HG03103 (cell line): ENCODE data around the gene HOXD13.

ENCODE experiments used
- ATAC-seq: cut with Tn5 transposase; IDR thresholded peaks from one replicate; pipeline ENCODE4 v1.9.1; 2021; ENCODE audit warnings: low read depth; ENCODE audit not compliant: unreplicated experiment

The HOXD13 gene

GRCh38 chr2:176080540-176081375, 11.8 kb upstream of the HOXD13 start:
- ATAC-seq, result no peak

GRCh38 chr2:176081376-176081836, 11.1 kb upstream of the HOXD13 start:
- ATAC-seq, result no peak

GRCh38 chr2:176081837-176082524, 10.5 kb upstream of the HOXD13 start:
- no peak for ATAC-seq

- no peak for ATAC-seq
These were observed 10.0 kb upstream of the HOXD13 start for GRCh38 chr2:176082525-176082823.

GRCh38 chr2:176082824-176083751, 9.4 kb upstream of the HOXD13 start:
- ATAC-seq, result no peak

- no peak for ATAC-seq
These were observed 8.7 kb upstream of the HOXD13 start, which contains the start of gene EVX2 for GRCh38 chr2:176083796-176084261. EVX2 (minus strand) TSS chr2:176083962; CDS start chr2:176083776, 186 bp downstream.

- ATAC-seq, result no peak
These were observed 7.9 kb upstream of the HOXD13 start for GRCh38 chr2:176084611-176085119.

- no peak for ATAC-seq
These were observed 7.3 kb upstream of the HOXD13 start for GRCh38 chr2:176085120-176085788.

GRCh38 chr2:176085861-176086771, 6.4 kb upstream of the HOXD13 start:
- ATAC-seq, result no peak

GRCh38 chr2:176087330-176088047, 5.0 kb upstream of the HOXD13 start:
- ATAC-seq, result no peak

- peak; percentile 48 for ATAC-seq
These were observed 4.2 kb upstream of the HOXD13 start for GRCh38 chr2:176088048-176088936.

GRCh38 chr2:176088937-176089842, 3.3 kb upstream of the HOXD13 start:
- no peak for ATAC-seq

- ATAC-seq, result no peak
These were observed 2.6 kb upstream of the HOXD13 start for GRCh38 chr2:176089843-176090395.

GRCh38 chr2:176090862-176091261, 1.7 kb upstream of the HOXD13 start:
- ATAC-seq, result no peak

GRCh38 chr2:176091329-176092258, 927 bp upstream of the HOXD13 start:
- ATAC-seq, result no peak
